ENCODE measurements around the gene ONECUT3.

ONECUT3 gene

GRCh38 chr19:1799695-1800342, 46.5 kb downstream of the ONECUT3 start:
- no peak for DNase-seq

- no peak for DNase-seq
These were observed 51.6 kb downstream of the ONECUT3 start for GRCh38 chr19:1804858-1805257.

DNA sequence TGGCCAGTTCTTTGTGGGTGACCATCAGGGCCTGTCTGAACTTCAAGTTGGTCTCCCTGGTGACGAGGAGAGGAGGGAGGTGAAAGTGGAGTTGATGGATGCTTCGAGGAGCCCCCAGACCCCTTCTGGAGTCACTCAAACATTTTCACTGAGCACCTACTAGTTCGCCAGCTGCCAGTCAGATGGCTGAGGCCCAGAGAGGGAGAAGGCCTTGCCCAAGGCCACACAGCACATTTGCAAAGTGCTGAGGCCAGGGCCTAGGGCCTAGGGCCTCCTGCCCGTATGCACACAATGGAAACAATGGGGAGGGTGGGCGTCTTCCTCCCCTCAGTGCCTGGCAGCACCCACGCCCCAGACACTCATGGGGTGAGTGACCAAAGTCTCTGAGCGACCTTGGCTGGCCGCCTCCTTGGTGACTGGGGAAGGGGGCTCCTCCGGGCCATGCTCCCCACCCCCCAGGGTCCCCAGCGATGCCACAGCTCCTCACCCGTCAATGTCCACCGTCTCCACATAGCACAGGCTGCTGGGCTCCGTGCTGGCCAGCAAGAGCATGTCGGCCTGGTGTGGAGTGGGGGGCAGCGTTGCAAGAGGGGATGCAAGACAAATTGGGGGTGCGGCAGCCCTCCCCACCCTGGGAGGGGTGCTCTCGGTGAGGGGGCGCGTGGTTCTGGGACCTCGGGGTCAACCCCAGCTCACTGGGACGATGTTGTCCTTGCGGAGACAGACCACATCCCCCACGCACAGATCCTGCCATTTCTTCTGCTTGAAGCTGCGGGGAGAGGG, 52.3 kb downstream of the ONECUT3 start:
- no peak for DNase-seq

GRCh38 chr19:1806184-1807029, 53.1 kb downstream of the ONECUT3 start:
- DNase-seq, result no peak

DNA sequence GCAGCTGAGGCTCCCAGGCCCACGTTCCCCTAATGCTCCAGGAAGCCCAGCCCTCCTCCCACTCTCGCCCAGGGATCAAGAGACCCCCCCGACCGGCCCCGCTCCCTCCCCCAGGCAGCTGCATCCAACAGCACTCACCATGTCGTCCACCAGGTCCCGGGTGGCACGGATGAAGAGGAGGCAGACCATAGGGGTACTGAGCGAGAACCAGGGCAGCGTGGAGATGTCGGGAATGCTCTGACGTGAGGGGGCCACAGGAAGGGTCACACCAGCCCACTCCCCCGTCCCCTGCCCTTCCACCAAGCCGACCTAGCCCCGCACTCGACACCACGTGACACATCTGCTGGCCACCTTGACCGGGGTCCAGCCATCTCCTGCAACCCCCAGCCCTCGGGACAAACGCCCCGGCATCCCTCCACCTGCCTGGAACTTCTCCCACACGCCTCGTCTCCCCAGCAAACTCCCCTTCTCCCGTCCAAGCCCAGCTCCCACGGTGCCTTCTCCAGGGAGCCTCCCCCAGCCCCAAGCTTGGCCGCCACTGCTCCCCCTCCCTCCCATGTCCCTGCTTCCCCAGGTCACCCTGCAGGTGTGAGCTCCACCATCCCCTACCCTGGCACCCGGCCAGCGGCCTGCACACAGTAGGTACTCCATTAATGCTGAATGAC, 53.9 kb downstream of the ONECUT3 start:
- no peak for DNase-seq

GRCh38 chr19:1807695-1808394, 54.5 kb downstream of the ONECUT3 start:
- no peak for DNase-seq

DNA sequence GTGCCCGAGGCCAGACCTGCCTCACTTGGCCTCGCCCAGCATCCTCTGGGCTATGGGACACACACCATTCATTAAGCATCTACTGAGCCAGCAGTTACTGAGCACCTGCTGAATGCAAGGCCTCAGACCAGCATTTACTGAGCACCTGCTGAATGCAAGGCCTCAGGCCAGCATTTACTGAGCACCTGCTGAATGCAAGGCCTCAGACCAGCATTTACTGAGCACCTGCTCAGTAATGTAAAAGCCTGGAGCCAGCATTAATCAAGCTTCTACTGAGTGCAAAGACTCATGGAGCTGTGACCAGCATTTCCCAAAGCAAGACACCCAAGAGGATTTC, 55.1 kb downstream of the ONECUT3 start:
- DNase-seq, result no peak

DNA sequence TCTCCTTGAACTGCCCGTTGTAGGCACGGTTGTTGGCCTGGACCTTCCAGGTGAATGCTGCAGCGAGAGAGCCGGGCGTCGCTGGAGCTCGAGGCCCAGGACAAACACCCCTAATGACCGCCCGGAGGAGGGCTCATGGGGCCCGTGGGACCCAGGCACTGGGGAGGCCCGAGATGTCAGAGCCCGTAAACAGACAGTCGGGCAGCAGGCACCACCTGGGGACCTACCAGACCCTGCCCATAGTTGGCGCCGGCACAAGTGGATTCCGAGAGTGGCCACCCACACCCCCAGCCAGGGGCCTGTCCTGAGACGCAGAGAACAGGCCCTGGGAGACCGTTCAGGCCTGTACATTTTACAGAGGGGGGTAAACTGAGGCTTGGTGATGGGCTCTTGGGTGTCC, 56.4 kb downstream of the ONECUT3 start:
- no peak for DNase-seq

GRCh38 chr19:1810439-1811160, 57.3 kb downstream of the ONECUT3 start:
- DNase-seq, result no peak

DNA sequence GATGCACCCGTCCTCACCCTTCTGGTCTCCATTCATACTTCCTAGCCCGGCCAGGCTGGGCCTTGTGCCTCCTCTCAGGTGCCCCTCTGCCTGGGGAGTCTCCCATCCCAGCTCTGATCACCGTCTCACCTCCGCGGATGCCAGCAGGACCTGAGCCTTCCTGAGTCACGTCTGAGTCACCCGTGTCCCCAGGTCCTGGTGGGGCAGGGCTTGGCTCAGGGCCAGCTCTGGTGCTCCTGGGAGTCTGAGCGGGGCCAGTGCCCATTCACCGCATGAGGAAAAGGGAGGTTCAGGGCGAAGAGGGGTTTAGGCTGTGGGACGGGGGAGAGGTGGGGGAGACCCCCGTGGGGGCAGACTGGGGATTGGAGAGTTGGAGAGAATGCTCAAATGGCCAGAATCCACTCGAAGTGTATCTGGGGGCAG, 58.2 kb downstream of the ONECUT3 start:
- DNase-seq, result no peak

- no peak for DNase-seq
These were observed 58.7 kb downstream of the ONECUT3 start, which contains the start of gene ATP8B3 for GRCh38 chr19:1811942-1812425. TSS of gene ATP8B3 (minus strand) at chr19:1812276. CDS start at chr19:1811736, 540 bp downstream.

- DNase-seq, result peak; percentile 81
These were observed 59.3 kb downstream of the ONECUT3 start for GRCh38 chr19:1812426-1813191.

DNA sequence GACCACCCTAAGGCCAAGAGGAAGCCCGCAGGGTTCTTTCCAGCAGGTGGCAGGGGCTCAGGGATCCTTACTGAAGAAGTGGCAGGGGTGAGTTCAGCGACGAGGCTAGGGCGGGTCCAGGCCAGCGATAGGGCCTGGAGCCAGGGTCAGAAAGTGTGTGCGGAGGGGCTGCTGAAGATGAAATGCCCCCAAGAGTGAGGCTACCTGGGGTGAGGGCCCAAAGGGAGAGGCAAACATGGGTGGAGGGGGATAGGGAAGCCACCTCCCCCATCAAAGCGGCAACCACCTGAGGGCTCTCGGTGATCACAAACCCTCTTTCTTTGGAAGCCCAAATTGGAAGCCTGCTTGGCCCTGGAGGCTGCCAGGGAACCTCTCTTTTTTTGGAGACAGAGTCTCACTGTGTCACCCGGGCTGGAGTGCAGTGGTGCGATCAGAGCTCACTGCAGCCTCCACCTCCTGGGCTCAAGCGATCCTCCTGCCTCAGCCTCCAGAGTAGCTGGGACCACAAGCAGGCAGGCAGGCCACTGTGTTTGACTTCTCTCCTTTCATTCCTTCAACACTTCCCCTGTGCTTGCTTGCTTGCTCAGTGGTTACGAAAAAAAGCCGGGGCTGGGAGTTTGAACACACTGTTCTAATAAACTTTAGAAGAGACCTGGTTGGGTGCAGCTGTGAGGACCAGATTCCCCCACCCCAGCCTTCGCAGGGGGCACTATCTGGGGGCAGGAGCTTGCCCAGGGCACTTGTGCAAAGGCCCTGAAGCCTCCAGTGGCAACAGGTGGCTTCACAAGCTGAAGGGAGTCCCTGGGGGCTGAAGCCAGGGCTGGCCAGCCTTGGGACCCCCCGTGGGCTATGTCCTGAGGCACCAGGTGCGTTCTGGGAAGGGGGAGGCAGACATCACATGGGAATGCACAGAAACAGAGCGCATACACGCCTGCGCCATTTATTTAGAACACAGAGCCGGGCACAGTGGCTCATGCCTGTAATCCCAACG, 60.2 kb downstream of the ONECUT3 start:
- DNase-seq, result no peak

DNA sequence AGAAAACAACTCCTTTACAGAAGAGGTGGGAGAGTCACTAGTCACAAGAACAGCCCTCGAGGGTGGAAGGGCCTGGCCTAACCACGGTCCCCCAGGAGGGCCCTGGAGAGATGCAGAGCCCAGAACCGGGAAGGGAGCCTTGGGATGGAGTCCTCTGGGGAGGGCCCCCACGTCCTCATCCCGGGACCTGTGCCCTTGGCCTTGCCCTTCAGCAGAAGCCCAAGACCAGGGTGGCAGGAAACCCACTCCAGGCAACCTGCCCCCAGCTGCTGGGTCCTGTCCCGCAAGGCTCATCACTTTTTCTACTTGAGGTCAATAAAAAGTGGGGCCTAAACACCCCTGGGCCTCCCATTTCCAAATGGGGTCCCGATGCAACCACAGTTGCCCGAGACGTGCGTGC, 61.1 kb downstream of the ONECUT3 start:
- DNase-seq, result no peak

DNA sequence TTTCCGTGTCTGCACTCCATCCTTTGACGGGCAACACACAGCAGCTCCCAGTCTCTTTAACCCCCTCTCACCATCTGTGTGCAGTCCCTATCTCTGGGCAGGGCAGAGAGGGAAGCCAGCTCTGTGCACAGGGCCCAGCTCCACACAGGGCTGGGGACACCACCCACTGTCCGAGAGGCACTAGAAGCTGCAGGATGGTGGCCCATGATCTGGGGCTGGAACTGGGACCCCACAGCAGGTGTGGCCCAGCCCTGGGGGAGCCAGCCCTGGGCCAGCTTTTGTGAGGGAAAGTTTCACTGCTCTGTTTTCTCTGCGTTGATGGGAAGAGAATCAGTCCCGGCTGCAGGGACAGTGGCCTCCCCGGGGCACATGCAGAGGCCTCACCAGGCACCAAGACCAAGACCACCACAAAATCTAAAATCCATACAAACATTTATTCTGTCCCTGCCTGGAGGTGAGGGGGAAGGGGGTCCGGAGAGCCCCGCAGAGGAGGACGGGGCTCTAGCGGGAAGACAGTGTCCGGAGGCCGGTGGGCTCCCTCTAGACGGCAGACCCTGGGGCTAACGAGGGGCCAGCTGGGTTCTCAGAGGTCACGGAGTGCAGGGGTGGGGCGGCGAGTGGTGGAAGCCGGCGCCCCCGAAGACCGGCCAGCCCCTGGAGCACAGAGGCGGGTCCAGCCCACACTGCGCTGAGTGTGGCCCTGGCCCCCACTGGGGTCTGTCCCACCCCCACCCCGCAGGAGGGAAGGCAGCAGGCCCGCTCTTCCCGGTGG, 61.7 kb downstream of the ONECUT3 start:
- no peak for DNase-seq

DNA sequence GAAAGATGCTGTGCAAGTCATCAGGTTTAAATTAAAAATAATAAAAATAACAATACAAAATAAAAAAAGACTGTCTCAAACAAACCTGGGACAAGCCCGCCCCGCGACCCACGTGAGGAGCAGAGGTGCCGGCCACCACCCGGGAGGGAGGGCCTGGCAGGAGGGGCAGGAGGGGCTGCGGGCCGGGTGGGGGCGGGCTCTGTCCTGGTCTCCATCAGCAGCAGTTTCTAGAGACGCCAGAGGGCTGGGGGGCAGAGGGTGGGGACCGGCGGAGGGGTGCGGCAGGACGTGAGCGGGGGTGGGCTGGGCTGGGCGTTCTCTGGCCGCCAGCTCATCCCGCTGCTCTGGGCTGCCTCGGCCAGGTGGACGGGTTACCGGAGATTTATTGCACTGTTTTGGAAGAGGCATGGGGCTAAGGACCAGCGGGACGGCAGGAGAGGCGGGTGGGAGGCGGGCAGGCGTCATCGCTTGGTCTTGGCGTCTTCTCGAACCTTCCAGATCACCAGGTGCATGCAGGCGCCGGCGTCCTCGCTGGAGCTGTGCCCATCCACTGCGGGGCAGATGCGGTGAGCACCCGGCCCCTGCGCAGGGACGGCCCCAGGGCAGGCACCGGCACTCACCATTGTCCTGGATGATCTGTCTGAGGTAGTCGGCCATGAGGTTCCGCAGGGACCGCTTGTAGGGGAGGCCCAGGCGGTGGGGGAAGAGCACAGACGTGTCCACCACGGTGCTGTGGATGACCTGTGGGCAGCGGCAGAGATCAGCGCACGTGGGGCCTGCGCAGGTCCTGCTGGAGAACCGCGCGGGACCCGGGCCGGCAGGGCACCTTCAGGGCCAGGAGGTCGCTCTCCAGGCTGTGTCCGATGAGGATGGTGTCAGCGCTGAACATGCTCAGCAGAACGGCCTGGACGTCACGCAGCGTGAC, 62.6 kb downstream of the ONECUT3 start:
- no peak for DNase-seq

- no peak for DNase-seq
These were observed 63.4 kb downstream of the ONECUT3 start for GRCh38 chr19:1816530-1817298.

Measured in SHP77 treated with DMSO at 0.1 percent for 48 hours (cell line).